CD14-positive monocyte (primary cell): ENCODE data around the gene GNG4. TPM values are rescaled to one million over a fixed set of nuclear protein-coding genes. Genes with fewer than 3 reads are reported as not detected.

ENCODE experiments used
- DNase-seq, 3 donors: peaks; one replicate each; pipeline ENCODE4 v3.0.0-alpha.2; 2011 to 2022
- H2AFZ ChIP-seq: 2 replicates; pipeline ENCODE4 v1.6.0; 2012; ENCODE audit warnings: mild to moderate bottlenecking, low read depth, low read length, inconsistent platforms; ENCODE audit not compliant: insufficient read depth, poor library complexity, severe bottlenecking
- H3K27ac ChIP-seq, 2 donors: 1 replicate in 1 of 2; 2 replicates in 1 of 2; pipeline ENCODE4 v1.5.1; 2012 to 2013; ENCODE audit warnings: low read length in 2 of 2, control low read depth in 1 of 2, inconsistent platforms in 1 of 2, low read depth in 1 of 2, mild to moderate bottlenecking in 1 of 2
- H3K27me3 ChIP-seq, 2 donors: one replicate each; pipeline versions ENCODE4 v1.6.0 to v1.6.1; 2011 to 2013; ENCODE audit warnings: low read length in 2 of 2; ENCODE audit not compliant: control insufficient read depth in 2 of 2, insufficient read depth in 2 of 2
- H3K36me3 ChIP-seq, 2 donors: replicated peaks in 1 of 2; 1 replicate in 1 of 2; 2 replicates in 1 of 2; pipeline versions ENCODE4 v1.5.1 to v1.6.1; 2012 to 2013; ENCODE audit warnings: low read length in 2 of 2, control low read depth in 1 of 2, inconsistent platforms in 1 of 2, mild to moderate bottlenecking in 1 of 2; ENCODE audit not compliant: insufficient read depth in 2 of 2, control insufficient read depth in 1 of 2
- H3K4me1 ChIP-seq, 2 donors: 1 replicate in 1 of 2; 2 replicates in 1 of 2; pipeline versions ENCODE4 v1.5.1 to v1.6.1; 2012 to 2013; ENCODE audit warnings: low read length in 2 of 2, control low read depth in 1 of 2, inconsistent platforms in 1 of 2, mild to moderate bottlenecking in 1 of 2, moderate library complexity in 1 of 2; ENCODE audit not compliant: insufficient read depth in 2 of 2, control insufficient read depth in 1 of 2
- H3K4me2 ChIP-seq: replicated peaks from 2 replicates; pipeline ENCODE3; 2012; ENCODE audit warnings: low read length, moderate library complexity, mild to moderate bottlenecking; ENCODE audit not compliant: poor library complexity, severe bottlenecking; ENCODE audit errors: extremely low read depth
- H3K4me3 ChIP-seq, 3 experiments: fragments of 200-600 bp in 1 of 3; sonication (generic) in 1 of 3; replicated peaks in 1 of 3; 1 replicate in 2 of 3; 2 replicates in 1 of 3; pipeline ENCODE4 v1.5.1; 2011 to 2013; ENCODE audit warnings: low read length in 3 of 3, mild to moderate bottlenecking in 3 of 3, control low read depth in 2 of 3, low read depth in 2 of 3, inconsistent platforms in 1 of 3, moderate library complexity in 1 of 3
- H3K79me2 ChIP-seq: 2 replicates; pipeline ENCODE4 v1.6.0; 2012; ENCODE audit warnings: mild to moderate bottlenecking, control low read depth, inconsistent platforms, low read length, moderate library complexity; ENCODE audit not compliant: insufficient read depth
- H3K9ac ChIP-seq: 2 replicates; pipeline ENCODE4 v1.6.0; 2017; ENCODE audit warnings: low read length, mild to moderate bottlenecking; ENCODE audit not compliant: insufficient read depth, poor library complexity, severe bottlenecking
- H3K9me3 ChIP-seq, 2 donors: replicated peaks in 1 of 2; 1 replicate in 1 of 2; 2 replicates in 1 of 2; pipeline versions ENCODE4 v1.5.1 to v1.6.1; 2012 to 2013; ENCODE audit warnings: low read length in 2 of 2, control low read depth in 1 of 2; ENCODE audit not compliant: control insufficient read depth in 1 of 2, insufficient read depth in 1 of 2
- H4K20me1 ChIP-seq: 2 replicates; pipeline ENCODE4 v1.6.0; 2012; ENCODE audit warnings: mild to moderate bottlenecking, low read length, control low read depth, moderate library complexity; ENCODE audit not compliant: insufficient read depth
- H3K27ac Mint-ChIP-seq, 7 donors: one replicate each; pipeline ENCODE4 v1.8.0; 2020; ENCODE audit warnings: mild to moderate bottlenecking in 7 of 7, mixed read lengths in 7 of 7, moderate library complexity in 6 of 7, inconsistent platforms in 2 of 7
- H3K27me3 Mint-ChIP-seq, 3 donors: one replicate each; pipeline ENCODE4 v1.8.0; 2021 to 2022; ENCODE audit warnings: low read depth in 3 of 3, mild to moderate bottlenecking in 3 of 3, mixed read lengths in 3 of 3, moderate library complexity in 3 of 3, inconsistent platforms in 1 of 3
- H3K36me3 Mint-ChIP-seq, 2 donors: one replicate each; pipeline ENCODE4 v1.8.0; 2020; ENCODE audit warnings: mixed read lengths in 2 of 2, inconsistent platforms in 1 of 2, mild to moderate bottlenecking in 1 of 2
- H3K4me1 Mint-ChIP-seq: one replicate; pipeline ENCODE4 v1.8.0; 2020; ENCODE audit warnings: mild to moderate bottlenecking, mixed read lengths
- H3K4me3 Mint-ChIP-seq, 2 donors: one replicate each; pipeline ENCODE4 v1.8.0; 2020; ENCODE audit warnings: mild to moderate bottlenecking in 2 of 2, mixed read lengths in 2 of 2, moderate library complexity in 1 of 2
- H3K9me3 Mint-ChIP-seq, 7 donors: one replicate each; pipeline ENCODE4 v1.8.0; 2020 to 2022; ENCODE audit warnings: mixed read lengths in 7 of 7, mild to moderate bottlenecking in 6 of 7, moderate library complexity in 6 of 7, inconsistent platforms in 2 of 7
- CTCF ChIP-seq: fragments of 200-600 bp; IDR thresholded peaks from one replicate; pipeline ENCODE4 v1.8.0; 2022; ENCODE audit warnings: antibody characterized with exemption, mild to moderate bottlenecking
- WGBS: methylation state at CpG from one replicate; pipeline ENCODE4 v1.1.5; 2013; ENCODE audit warnings: missing lambda C conversion rate; ENCODE audit not compliant: insufficient coverage; 5-methylcytosine and 5-hydroxymethylcytosine counted together
- intact Hi-C, 2 donors: fragments of 100-400 bp; cut with micrococcal nuclease; formaldehyde crosslinking; loops; one replicate each; pipeline versions ENCODE4 v1.15.0 to v1.15.1; 2023
- polyA plus RNA-seq, 3 donors: library from polyadenylated mRNA; depleted of rRNA in 1 of 3; unstranded in 2 of 3; stranded (reverse) in 1 of 3; fragments of 300-500 nt in 2 of 3; fragments of >200 nt in 1 of 3; fragmentation: Illumina TruSeq in 2 of 3; gene quantifications; 1 replicate in 2 of 3; 2 replicates in 1 of 3; pipeline ENCODE4 v1.2.3, GENCODE V29; 2012 to 2021

GNG4 gene
- polyA plus RNA-seq, 3 donors: not detected

GRCh38 chr1:235601104-235601503 lies 48.5 kb downstream of the GNG4 start:
- Mint-ChIP-seq H3K36me3 (no peaks in the 10 kb centered on the region), H3K4me1 (no peaks in the 10 kb centered on the region), H3K9me3 (no peaks in the 10 kb centered on the region), H3K27ac (no peak overlapping the region), H3K27me3 (peaks cover 0 to 14% (median 1%) of the 10 kb centered on the region in 3 donors), H3K4me3 (no peak overlapping the region)
- no peaks in the 10 kb centered on the region for H4K20me1 ChIP-seq
- H3K9me3 ChIP-seq: no peaks in the 10 kb centered on the region
- 75% methylated on average over 2 of the region's 5 CpGs for WGBS
- intact Hi-C loops: no loop called here
- no peak overlapping the region for H3K27ac ChIP-seq
- H3K9ac ChIP-seq: no peak overlapping the region
- no peaks in the 10 kb centered on the region for H3K27me3 ChIP-seq
- no peak overlapping the region for H3K4me2 ChIP-seq
- H3K4me3 ChIP-seq: no peak overlapping the region
- H2AFZ ChIP-seq: no peak overlapping the region
- no peaks in the 10 kb centered on the region for H3K4me1 ChIP-seq
- peak; percentile 46 for TF ChIP-seq CTCF
- peak in 1 of 3 donors; percentile 6 for DNase-seq
- no peaks in the 10 kb centered on the region for H3K36me3 ChIP-seq
- no peaks in the 10 kb centered on the region for H3K79me2 ChIP-seq

GRCh38 chr1:235599536-235599935 lies 50.0 kb downstream of the GNG4 start:
- Histone ChIP-seq H4K20me1 (no peaks in the 10 kb centered on the region), H3K27ac (no peak overlapping the region), H3K4me2 (no peak overlapping the region), H3K79me2 (no peaks in the 10 kb centered on the region), H3K4me3 (no peak overlapping the region), H3K9me3 (no peaks in the 10 kb centered on the region), H3K9ac (no peak overlapping the region), H3K27me3 (no peaks in the 10 kb centered on the region), H3K36me3 (no peaks in the 10 kb centered on the region), H3K4me1 (no peaks in the 10 kb centered on the region), H2AFZ (no peak overlapping the region)
- no peaks in the 10 kb centered on the region for H3K9me3 Mint-ChIP-seq
- peaks cover 1 to 23% (median 5%) of the 10 kb centered on the region in 3 donors for H3K27me3 Mint-ChIP-seq
- TF ChIP-seq CTCF: no peak
- DNase-seq: no peak
- intact Hi-C loops: no loop called here
- WGBS: 98% methylated on average over 5 of the region's 5 CpGs
- no peaks in the 10 kb centered on the region for H3K4me1 Mint-ChIP-seq
- no peaks in the 10 kb centered on the region for H3K36me3 Mint-ChIP-seq
- H3K27ac Mint-ChIP-seq: no peak overlapping the region
- no peak overlapping the region for H3K4me3 Mint-ChIP-seq
